AML-193 (cell line): ENCODE data around the gene ANKLE2.

Experiments
- DNase-seq, 2 experiments: peaks; one replicate each; lab custom pipeline; 2025; lab: John Stamatoyannopoulos, UW

Gene ANKLE2

GRCh38 chr12:132743831-132744230, 17.8 kb downstream of the ANKLE2 start:
- no peak for DNase-seq

GRCh38 chr12:132741620-132742019, 20.0 kb downstream of the ANKLE2 start:
- DNase-seq = no peak

- no peak for DNase-seq
These were observed 21.0 kb downstream of the ANKLE2 start for GRCh38 chr12:132740652-132741051.

- DNase-seq = no peak
These were observed 21.4 kb downstream of the ANKLE2 start for GRCh38 chr12:132740313-132740646.

GRCh38 chr12:132739600-132740312, 21.9 kb downstream of the ANKLE2 start:
- no peak for DNase-seq

GRCh38 chr12:132736913-132737312, 24.7 kb downstream of the ANKLE2 start:
- DNase-seq = no peak

GRCh38 chr12:132736378-132736777, 25.3 kb downstream of the ANKLE2 start:
- DNase-seq = no peak

GRCh38 chr12:132735496-132735895, 26.1 kb downstream of the ANKLE2 start:
- no peak for DNase-seq

GRCh38 chr12:132734206-132734605, 27.4 kb downstream of the ANKLE2 start:
- no peak for DNase-seq

GRCh38 chr12:132731574-132731973, 30.1 kb downstream of the ANKLE2 start:
- DNase-seq = no peak

GRCh38 chr12:132730353-132730752, 31.3 kb downstream of the ANKLE2 start:
- DNase-seq = no peak

GRCh38 chr12:132729541-132730320, 31.9 kb downstream of the ANKLE2 start:
- DNase-seq = no peak

GRCh38 chr12:132728502-132728901, 33.1 kb downstream of the ANKLE2 start:
- no peak for DNase-seq

- DNase-seq = no peak
These were observed 34.4 kb downstream of the ANKLE2 start for GRCh38 chr12:132727091-132727794.

GRCh38 chr12:132726386-132726785, 35.2 kb downstream of the ANKLE2 start:
- DNase-seq = no peak

GRCh38 chr12:132724506-132725241, 37.0 kb downstream of the ANKLE2 start:
- no peak for DNase-seq

GRCh38 chr12:132723764-132724140, 37.9 kb downstream of the ANKLE2 start:
- DNase-seq = no peak

GRCh38 chr12:132723015-132723763, 38.4 kb downstream of the ANKLE2 start:
- no peak for DNase-seq

GRCh38 chr12:132720606-132721345, 40.9 kb downstream of the ANKLE2 start:
- no peak for DNase-seq

- DNase-seq = no peak
These were observed 41.7 kb downstream of the ANKLE2 start for GRCh38 chr12:132719954-132720324.
